ENCODE data around the gene PLXDC1.

The PLXDC1 gene

GRCh38 chr17:39074676-39075075, 76.8 kb downstream of the PLXDC1 start (continued):
- TF ChIP-seq GFI1B (tag by site-specific recombination; IDR thresholded peaks at IDR 0.05) (no peak), ZNF121 (tag by site-specific recombination; IDR thresholded peaks at IDR 0.05) (no peak), ZNF610 (tag by site-specific recombination; IDR thresholded peaks at IDR 0.05; ENCODE audit: borderline replicate concordance) (no peak), ZNF692 (tag by site-specific recombination; IDR thresholded peaks at IDR 0.05) (no peak), KLF8 (tag by site-specific recombination; IDR thresholded peaks at IDR 0.05) (no peak), ZNF701 (tag by site-specific recombination; IDR thresholded peaks at IDR 0.05) (no peak), ZNF623 (tag by site-specific recombination; IDR thresholded peaks at IDR 0.05) (no peak), ZBTB17 (tag by site-specific recombination; IDR thresholded peaks at IDR 0.05) (no peak), PRDM10 (tag by site-specific recombination; IDR thresholded peaks at IDR 0.05) (no peak), ZNF658 (tag by site-specific recombination; IDR thresholded peaks at IDR 0.05) (no peak), ZBTB26 (tag by site-specific recombination; optimal IDR thresholded peaks at IDR 0.05) (no peak), HIC1 (tag by site-specific recombination; IDR thresholded peaks at IDR 0.05) (no peak), ZNF473 (tag by site-specific recombination; IDR thresholded peaks at IDR 0.05) (no peak)

GRCh38 chr17:39073916-39074315, 77.5 kb downstream of the PLXDC1 start:
- POLR2A ChIA-PET = interaction anchor here (0.6 kb wide), 1 partner anchor 73 kb away, joined by 5 read pairs; no protein-coding TSS in a partner anchor
- TF ChIP-seq GFI1B (tag by site-specific recombination; IDR thresholded peaks at IDR 0.05) (no peak), KLF17 (tag by site-specific recombination; IDR thresholded peaks at IDR 0.05) (no peak), ZNF157 (tag by site-specific recombination; IDR thresholded peaks at IDR 0.05) (no peak), ZNF518A (tag by site-specific recombination; conservative IDR thresholded peaks at IDR 0.05; ENCODE audit: low read depth) (no peak), ZNF843 (tag by site-specific recombination; IDR thresholded peaks at IDR 0.05) (no peak), ZNF433 (tag by site-specific recombination; IDR thresholded peaks at IDR 0.05; ENCODE audit: low read depth) (no peak), ZNF140 (tag by site-specific recombination; IDR thresholded peaks at IDR 0.05) (no peak), ZNF112 (tag by site-specific recombination; IDR thresholded peaks at IDR 0.05) (no peak), ZNF18 (tag by site-specific recombination; IDR thresholded peaks at IDR 0.05) (no peak)

More at GRCh38 chr17:39073916-39074315, 77.5 kb downstream of the PLXDC1 start:
- Histone ChIP-seq H3K9me3 (ENCODE audit: control insufficient read depth, insufficient read depth, low read depth, low read length) (no peaks in the 10 kb centered on the region), H3K4me1 (ENCODE audit: control insufficient read depth, insufficient read depth, low read length) (no peaks in the 10 kb centered on the region), H3K27ac (ENCODE audit: extremely low read depth, low read depth, low read length) (no peak overlapping the region), H3K36me3 (ENCODE audit: control insufficient read depth in 2 of 2, insufficient read depth in 1 of 2, low read length in 2 of 2) (no peaks in the 10 kb centered on the region), H3K4me3 (ENCODE audit: low read depth, low read length) (no peak overlapping the region)
- CTCF ChIA-PET = interaction anchor here (1.1 to 2.3 kb wide), 2 partner anchors 91 to 162 kb away, joined by 5 to 6 read pairs; no protein-coding TSS in a partner anchor
